Testis (tissue), 3 donors: ENCODE measurements around the gene NFIX. TPM values are rescaled to one million over a fixed set of nuclear protein-coding genes. Genes with fewer than 3 reads are reported as not detected.

ENCODE experiments used
- DNase-seq: peaks from one replicate; pipeline ENCODE4 v3.0.0-alpha.2; 2019
- H3K27ac ChIP-seq, 2 donors: fragments of 200-600 bp; sonication (generic); one replicate each; pipeline ENCODE4 v1.5.1; 2019
- H3K27me3 ChIP-seq: fragments of 200-600 bp; sonication (generic); one replicate; pipeline ENCODE4 v1.5.1; 2019
- H3K36me3 ChIP-seq: fragments of 200-600 bp; sonication (generic); one replicate; pipeline ENCODE4 v1.5.1; 2017; ENCODE audit warnings: low read depth; ENCODE audit errors: missing control alignments
- H3K4me1 ChIP-seq: fragments of 200-600 bp; sonication (generic); one replicate; pipeline ENCODE4 v1.5.1; 2019
- H3K4me3 ChIP-seq, 2 donors: fragments of 200-600 bp; sonication (generic); one replicate each; pipeline ENCODE4 v1.5.1; 2017 to 2019
- H3K9me3 ChIP-seq: fragments of 200-600 bp; sonication (generic); one replicate; pipeline ENCODE4 v1.5.1; 2017
- POLR2A ChIP-seq: fragments of 450-650 bp; IDR thresholded peaks from one replicate; pipeline ENCODE4 v1.6.1; 2017; ENCODE audit warnings: antibody characterized with exemption, mild to moderate bottlenecking, moderate library complexity
- WGBS, 2 donors: methylation state at CpG; one replicate each; pipeline ENCODE4 v1.1.5; 2018; 5-methylcytosine and 5-hydroxymethylcytosine counted together
- intact Hi-C: fragments of 100-400 bp; cut with DNase I; formaldehyde crosslinking; loops from one replicate; pipeline ENCODE4 v1.15.1; 2023; ENCODE audit warnings: low total_unique reads
- polyA plus RNA-seq: library from polyadenylated mRNA; stranded (reverse); fragments of 350-450 nt; fragmentation: Illumina TruSeq; extraction: RNeasy Lipid Tissue Mini Kit (QIAGEN cat#74804); gene quantifications from one replicate; pipeline ENCODE4 v1.2.3, GENCODE V29; 2014; ENCODE audit warnings: low read depth, low replicate concordance; ENCODE audit not compliant: insufficient read depth
- total RNA-seq, 2 donors: library from RNA; depleted of rRNA; stranded (reverse); fragments of >200 nt; gene quantifications; one replicate each; pipeline ENCODE4 v1.2.3, GENCODE V29; 2016
- TF ChIP-seq, protein P1 (sequence below), 3 experiments: fragments of 450-650 bp in 2 of 3; fragments of 200-600 bp in 1 of 3; sonication (generic) in 1 of 3; IDR thresholded peaks; one replicate each; pipeline ENCODE4 v1.5.1; 2016 to 2019; ENCODE audit warnings: antibody characterized with exemption in 3 of 3, mild to moderate bottlenecking in 2 of 3, moderate library complexity in 1 of 3

The NFIX gene
- total and polyA plus RNA-seq, 3 donors from 2014 or later, result 47.4 to 62.4 (median 51.7) TPM

GRCh38 chr19:13089857-13090507, 94.7 kb downstream of the NFIX start:
- Histone ChIP-seq H3K27me3 (no peaks in the 10 kb centered on the region), H3K4me3 (no peak overlapping the region), H3K4me1 (peaks cover 37% of the 10 kb centered on the region), H3K9me3 (no peaks in the 10 kb centered on the region), H3K36me3 (no peaks in the 10 kb centered on the region), H3K27ac (peak overlapping the region; percentile 21 to 80)
- intact Hi-C loops, result no loop called here
- no peak for DNase-seq
- TF ChIP-seq POLR2A, result no peak
- TF ChIP-seq, protein P1, sequence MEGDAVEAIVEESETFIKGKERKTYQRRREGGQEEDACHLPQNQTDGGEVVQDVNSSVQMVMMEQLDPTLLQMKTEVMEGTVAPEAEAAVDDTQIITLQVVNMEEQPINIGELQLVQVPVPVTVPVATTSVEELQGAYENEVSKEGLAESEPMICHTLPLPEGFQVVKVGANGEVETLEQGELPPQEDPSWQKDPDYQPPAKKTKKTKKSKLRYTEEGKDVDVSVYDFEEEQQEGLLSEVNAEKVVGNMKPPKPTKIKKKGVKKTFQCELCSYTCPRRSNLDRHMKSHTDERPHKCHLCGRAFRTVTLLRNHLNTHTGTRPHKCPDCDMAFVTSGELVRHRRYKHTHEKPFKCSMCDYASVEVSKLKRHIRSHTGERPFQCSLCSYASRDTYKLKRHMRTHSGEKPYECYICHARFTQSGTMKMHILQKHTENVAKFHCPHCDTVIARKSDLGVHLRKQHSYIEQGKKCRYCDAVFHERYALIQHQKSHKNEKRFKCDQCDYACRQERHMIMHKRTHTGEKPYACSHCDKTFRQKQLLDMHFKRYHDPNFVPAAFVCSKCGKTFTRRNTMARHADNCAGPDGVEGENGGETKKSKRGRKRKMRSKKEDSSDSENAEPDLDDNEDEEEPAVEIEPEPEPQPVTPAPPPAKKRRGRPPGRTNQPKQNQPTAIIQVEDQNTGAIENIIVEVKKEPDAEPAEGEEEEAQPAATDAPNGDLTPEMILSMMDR (IDR thresholded peaks at IDR 0.05), result no peak
- 73 to 75% methylated on average over 10 to 11 of the region's 12 CpGs for WGBS, 2 donors

DNA sequence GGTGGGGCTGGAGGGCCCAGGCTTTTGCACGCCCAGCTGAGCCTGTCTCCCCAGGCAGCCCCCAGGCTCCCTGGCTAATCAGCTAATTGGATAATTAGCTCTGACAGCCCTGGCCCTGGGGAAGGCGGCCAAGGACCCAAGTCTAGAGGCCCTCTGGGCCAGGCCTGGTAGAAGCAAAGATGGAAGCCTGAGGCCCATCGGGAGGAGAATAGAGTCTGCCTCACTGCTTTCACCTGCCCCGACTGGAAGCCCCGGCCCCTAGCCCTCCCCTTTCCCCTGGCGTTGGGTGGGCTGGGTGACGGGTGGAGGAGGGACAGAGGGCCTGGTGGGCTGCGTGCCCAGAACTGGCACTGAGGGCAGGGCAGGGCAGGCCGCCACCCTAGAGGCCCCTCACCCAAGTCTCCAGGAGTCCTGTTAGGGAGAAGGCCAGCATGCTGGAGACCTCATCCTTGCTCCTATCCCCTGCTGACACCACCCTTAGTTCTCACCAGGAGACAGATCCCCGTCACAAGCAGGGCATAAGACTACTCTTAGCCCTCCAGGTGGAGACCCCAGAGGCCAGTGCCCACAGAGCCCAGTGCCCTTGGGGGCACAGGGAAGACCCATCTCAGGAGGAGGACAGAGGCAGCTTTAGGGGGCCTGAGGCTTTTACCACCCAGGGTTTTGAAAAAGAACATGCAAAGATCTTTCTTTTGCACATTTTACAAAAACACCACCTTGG, 95.4 kb downstream of the NFIX start:
- no peak for DNase-seq
- H3K4me3 ChIP-seq, result no peak overlapping the region
- intact Hi-C loops, result no loop called here
- H3K27me3 ChIP-seq, result no peaks in the 10 kb centered on the region
- H3K9me3 ChIP-seq, result no peaks in the 10 kb centered on the region
- H3K27ac ChIP-seq, result peak overlapping the region in 1 of 2 donors; percentile 80
- peaks cover 37% of the 10 kb centered on the region for H3K4me1 ChIP-seq
- TF ChIP-seq POLR2A, result no peak
- TF ChIP-seq, protein P1 (IDR thresholded peaks at IDR 0.05), result no peak
- 50% methylated on average over 4 to 10 of the region's 10 CpGs for WGBS, 2 donors
- H3K36me3 ChIP-seq, result no peaks in the 10 kb centered on the region

GRCh38 chr19:13091400-13092157, 96.3 kb downstream of the NFIX start:
- WGBS, 2 donors, result 28 to 52% methylated on average over 21 to 25 of the region's 25 CpGs
- intact Hi-C loops, result loop anchor here (2.0 kb wide), 1 partner anchor 107 kb away; no protein-coding TSS in a partner anchor

GRCh38 chr19:13092158-13092543, 96.9 kb downstream of the NFIX start:
- WGBS, 2 donors, result 49 to 55% methylated on average over 2 of the region's 2 CpGs
- Histone ChIP-seq H3K27ac (peak overlapping the region; percentile 64 to 80), H3K27me3 (no peaks in the 10 kb centered on the region), H3K4me1 (peaks cover 37% of the 10 kb centered on the region), H3K9me3 (no peaks in the 10 kb centered on the region), H3K36me3 (no peaks in the 10 kb centered on the region), H3K4me3 (no peak overlapping the region)
- intact Hi-C loops, result loop anchor here (2.0 kb wide), 1 partner anchor 107 kb away; no protein-coding TSS in a partner anchor
- DNase-seq, result no peak
- TF ChIP-seq, protein P1 (IDR thresholded peaks at IDR 0.05), result no peak
- no peak for TF ChIP-seq POLR2A

More at GRCh38 chr19:13091400-13092157, 96.3 kb downstream of the NFIX start:
- H3K27ac ChIP-seq, result peak overlapping the region; percentile 64 to 80
- peak; percentile 57 for DNase-seq
- no peaks in the 10 kb centered on the region for H3K9me3 ChIP-seq
- H3K4me1 ChIP-seq, result peaks cover 37% of the 10 kb centered on the region
- H3K36me3 ChIP-seq, result no peaks in the 10 kb centered on the region
- TF ChIP-seq, protein P1 (IDR thresholded peaks at IDR 0.05), result no peak
- TF ChIP-seq POLR2A, result no peak
- no peaks in the 10 kb centered on the region for H3K27me3 ChIP-seq
- no peak overlapping the region for H3K4me3 ChIP-seq
